ENCODE measurements around the gene WDR72.

WDR72 gene

DNA sequence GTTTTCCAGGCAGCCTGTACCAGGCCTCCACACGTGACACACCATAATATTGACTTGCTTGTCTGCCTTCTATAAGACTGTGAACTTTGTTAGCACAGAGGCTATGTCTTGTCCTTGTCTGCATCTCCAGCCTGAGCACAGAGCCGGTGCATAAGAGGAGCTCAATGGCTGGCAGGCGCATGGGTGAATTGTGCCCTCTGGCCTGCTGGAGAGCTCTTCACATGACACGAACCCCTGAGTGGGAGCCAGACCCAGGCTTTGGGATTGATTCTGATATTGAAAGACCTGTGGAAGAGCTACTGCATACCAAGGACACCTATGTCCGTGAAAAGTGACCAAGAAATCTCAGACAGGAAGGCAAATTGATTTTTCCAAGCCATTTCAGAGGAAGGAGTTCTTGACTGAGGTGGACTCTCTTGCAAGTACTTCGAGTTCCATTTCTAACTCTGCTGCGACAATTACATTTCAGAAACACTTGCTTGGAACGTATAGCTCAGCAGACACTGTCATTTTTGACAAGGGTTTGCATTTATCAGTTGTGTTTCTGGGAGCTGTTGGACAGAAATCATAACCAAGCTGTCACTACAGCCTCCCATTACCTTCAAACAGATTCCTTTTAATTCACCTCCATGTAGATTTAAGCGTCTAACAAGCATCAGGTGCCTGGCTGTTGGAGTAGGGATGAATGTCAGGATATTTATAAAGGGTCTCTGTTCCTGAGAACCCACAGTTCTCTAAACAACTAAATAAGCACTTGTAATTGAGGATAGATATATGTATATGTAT, 281.3 kb downstream of the WDR72 start:
- ATAC-seq = no peak
- H3K9me3 Mint-ChIP-seq = no peaks in the 10 kb centered on the region

DNA sequence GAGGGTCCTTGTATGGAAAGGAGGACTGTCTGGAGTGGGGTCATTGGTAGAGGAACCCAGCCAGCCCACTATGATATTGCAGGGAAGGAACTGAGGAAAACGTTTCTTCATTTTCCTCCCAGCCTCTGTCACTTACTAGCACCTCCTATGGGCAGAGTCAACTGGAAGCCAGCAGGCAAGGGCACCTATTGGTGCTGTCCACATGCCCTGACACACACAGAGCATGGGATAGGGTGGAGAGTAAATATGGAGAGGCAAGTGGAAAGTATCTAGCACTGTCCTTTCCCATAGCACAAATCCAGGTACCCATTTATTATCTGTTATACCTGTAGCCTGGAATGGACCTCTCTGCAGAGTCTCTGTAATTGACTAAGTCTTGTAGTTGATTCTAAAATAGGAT, 285.6 kb downstream of the WDR72 start:
- Mint-ChIP-seq H3K27ac (no peak overlapping the region), H3K4me3 (no peak overlapping the region), H3K27me3 (no peaks in the 10 kb centered on the region), H3K4me1 (no peaks in the 10 kb centered on the region), H3K9me3 (peaks cover 0 to 8% of the 10 kb centered on the region in 2 donors)
- DNase-seq (no peak), ATAC-seq (no peak)

More for the DNA sequence above, 281.3 kb downstream of the WDR72 start:
- no peak for DNase-seq
- no peak overlapping the region for H3K4me3 Mint-ChIP-seq
- H3K27me3 Mint-ChIP-seq = no peaks in the 10 kb centered on the region
- no peaks in the 10 kb centered on the region for H3K4me1 Mint-ChIP-seq
- no peak overlapping the region for H3K27ac Mint-ChIP-seq

DNA sequence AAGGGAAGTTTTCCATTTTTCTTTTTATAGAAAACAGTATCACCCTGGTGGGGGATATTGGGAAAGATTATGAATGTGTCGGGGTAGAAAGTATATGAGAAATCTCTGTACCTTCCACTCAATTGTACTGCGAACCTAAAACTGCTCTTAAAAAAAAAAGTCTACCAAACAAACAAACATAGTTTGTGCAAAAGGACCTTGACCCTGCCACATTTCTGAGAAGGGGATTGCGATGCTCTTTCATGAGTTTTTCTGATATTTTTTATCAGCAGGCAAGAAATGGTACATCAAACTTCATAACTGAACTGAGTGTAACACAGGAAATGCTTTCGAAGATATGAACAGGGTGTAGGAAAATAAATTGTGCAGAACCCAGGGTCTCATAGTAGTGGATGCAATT, 286.0 kb downstream of the WDR72 start:
- Mint-ChIP-seq H3K27ac (no peak overlapping the region), H3K4me3 (no peak overlapping the region), H3K4me1 (no peaks in the 10 kb centered on the region), H3K9me3 (peaks cover 3 to 8% of the 10 kb centered on the region in 2 donors), H3K27me3 (no peaks in the 10 kb centered on the region)
- DNase-seq (no peak), ATAC-seq (no peak)

DNA sequence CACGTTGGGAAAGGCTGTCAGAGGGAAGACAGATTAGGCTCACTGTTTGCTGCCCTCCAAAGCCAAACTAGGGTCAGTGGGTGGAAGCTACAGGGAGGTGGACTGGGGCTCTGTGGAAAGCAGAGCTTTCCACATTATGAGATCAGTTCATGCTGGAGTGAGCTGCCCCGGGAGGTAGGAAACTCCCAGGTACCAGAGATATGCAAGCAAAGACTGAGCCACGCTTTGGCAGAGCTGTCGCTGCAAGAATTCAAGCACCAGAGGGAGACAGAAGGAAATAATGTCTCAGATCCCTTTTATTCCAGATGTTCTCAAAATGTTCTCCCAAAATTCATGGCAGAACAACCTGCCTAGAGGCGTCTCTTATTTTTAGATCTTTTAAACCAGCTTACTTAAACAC, 286.6 kb downstream of the WDR72 start:
- DNase-seq = no peak
- Mint-ChIP-seq H3K27me3 (no peaks in the 10 kb centered on the region), H3K4me3 (no peak overlapping the region), H3K9me3 (peaks cover 7 to 8% of the 10 kb centered on the region in 2 donors), H3K27ac (no peak overlapping the region), H3K4me1 (no peaks in the 10 kb centered on the region)
- ATAC-seq = no peak

DNA sequence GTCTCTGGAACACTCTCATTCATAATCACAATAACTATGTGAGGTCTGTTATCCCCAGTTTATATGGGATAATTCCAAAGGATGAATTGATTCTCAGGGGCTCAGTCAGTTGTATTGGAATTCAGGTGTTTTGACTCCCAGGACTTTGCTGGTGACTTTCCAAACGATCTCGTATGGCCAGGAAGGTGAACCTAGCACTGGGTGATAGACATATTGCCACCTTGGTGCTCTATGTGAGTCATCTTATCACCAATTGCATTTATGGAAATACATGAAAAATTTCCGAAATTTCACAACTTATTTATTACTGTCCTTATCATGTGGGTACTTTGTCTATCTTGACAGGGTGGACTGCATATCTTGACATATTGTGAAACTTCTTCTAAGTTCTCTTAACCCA, 287.3 kb downstream of the WDR72 start:
- Mint-ChIP-seq H3K27ac (peak overlapping the region in 1 of 2 donors; percentile 5), H3K27me3 (no peaks in the 10 kb centered on the region), H3K9me3 (peaks cover 7 to 8% of the 10 kb centered on the region in 2 donors), H3K4me3 (no peak overlapping the region), H3K4me1 (no peaks in the 10 kb centered on the region)
- DNase-seq (no peak), ATAC-seq (no peak)

DNA sequence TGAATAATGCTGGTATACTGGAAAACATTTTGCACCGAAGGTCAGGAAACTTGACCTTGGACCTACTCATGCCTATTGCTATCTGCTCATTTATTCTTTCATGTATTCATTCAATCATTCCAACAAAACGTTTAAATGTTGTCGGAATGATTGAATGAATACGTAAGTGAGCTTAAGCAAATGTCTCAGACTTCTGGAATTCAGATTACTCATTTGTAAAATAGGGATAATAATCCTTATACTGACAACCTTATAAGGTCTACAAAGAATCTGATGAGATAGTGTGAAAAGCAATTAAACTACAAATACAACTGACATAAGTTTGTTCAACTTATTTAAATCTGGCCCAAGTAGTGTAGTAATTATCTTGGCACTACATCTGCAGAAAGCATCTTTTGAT, 288.7 kb downstream of the WDR72 start:
- Mint-ChIP-seq H3K4me3 (no peak overlapping the region), H3K9me3 (peaks cover 7 to 8% of the 10 kb centered on the region in 2 donors), H3K4me1 (no peaks in the 10 kb centered on the region), H3K27ac (no peak overlapping the region), H3K27me3 (no peaks in the 10 kb centered on the region)
- ATAC-seq (no peak), DNase-seq (no peak)

DNA sequence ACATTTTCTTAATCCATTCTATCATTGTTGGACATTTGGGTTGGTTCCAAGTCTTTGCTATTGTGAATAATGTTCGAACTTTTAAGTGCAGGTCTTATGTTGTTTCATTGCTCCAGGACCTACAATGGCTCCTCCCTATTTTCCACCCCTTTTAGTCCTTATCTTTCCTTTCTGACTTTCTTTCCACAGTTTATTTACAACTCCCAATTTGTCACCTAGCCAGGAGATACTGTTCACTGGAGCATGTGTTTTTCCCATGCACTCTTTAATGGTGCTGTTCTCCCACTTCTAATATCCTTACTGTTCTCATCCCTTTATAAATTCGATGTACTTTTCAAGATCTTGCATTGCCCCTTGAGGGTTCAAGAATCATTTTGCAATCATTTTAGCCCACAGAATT, 290.0 kb downstream of the WDR72 start:
- ATAC-seq = no peak
- no peaks in the 10 kb centered on the region for H3K4me1 Mint-ChIP-seq
- H3K27me3 Mint-ChIP-seq = no peaks in the 10 kb centered on the region
- no peak overlapping the region for H3K4me3 Mint-ChIP-seq
- no peak for DNase-seq
- H3K9me3 Mint-ChIP-seq = peaks cover 7 to 8% of the 10 kb centered on the region in 2 donors
- H3K27ac Mint-ChIP-seq = no peak overlapping the region
